Esophagus (tissue), 2 donors: ENCODE results near the gene OSBPL9. TPM values are rescaled to one million over a fixed set of nuclear protein-coding genes. Genes with fewer than 3 reads are reported as not detected.

Experiments used
- H3K27ac ChIP-seq, 2 donors: one replicate each; pipeline ENCODE4 v1.5.1; 2013; ENCODE audit warnings: low read depth in 2 of 2, mild to moderate bottlenecking in 2 of 2, inconsistent platforms in 1 of 2, low read length in 1 of 2, moderate library complexity in 1 of 2
- H3K27me3 ChIP-seq, 2 donors: one replicate each; pipeline ENCODE4 v1.6.1; 2013; ENCODE audit warnings: low read length in 2 of 2, control low read depth in 1 of 2, mild to moderate bottlenecking in 1 of 2; ENCODE audit not compliant: insufficient read depth in 2 of 2, control insufficient read depth in 1 of 2
- H3K36me3 ChIP-seq, 2 donors: one replicate each; pipeline ENCODE4 v1.6.1; 2013; ENCODE audit warnings: low read length in 1 of 2; ENCODE audit not compliant: control insufficient read depth in 2 of 2, insufficient read depth in 2 of 2
- H3K4me1 ChIP-seq, 2 donors: one replicate each; pipeline ENCODE4 v1.6.1; 2013; ENCODE audit warnings: low read length in 1 of 2; ENCODE audit not compliant: control insufficient read depth in 2 of 2, insufficient read depth in 2 of 2
- H3K4me3 ChIP-seq, 2 donors: one replicate each; pipeline ENCODE4 v1.5.1; 2013; ENCODE audit warnings: low read length in 2 of 2, mild to moderate bottlenecking in 2 of 2, low read depth in 1 of 2, moderate library complexity in 1 of 2
- H3K9me3 ChIP-seq, 2 donors: one replicate each; pipeline ENCODE4 v1.6.1; 2013; ENCODE audit warnings: mild to moderate bottlenecking in 2 of 2, low read depth in 1 of 2, low read length in 1 of 2, moderate library complexity in 1 of 2; ENCODE audit not compliant: control insufficient read depth in 2 of 2, insufficient read depth in 1 of 2
- WGBS, 2 donors: extraction: QIAGEN DNeasy Blood & Tissue Kit; methylation state at CpG; one replicate each; pipeline ENCODE4 v1.1.7; 2013; 5-methylcytosine and 5-hydroxymethylcytosine counted together
- polyA plus RNA-seq, 2 donors: library from polyadenylated mRNA; stranded (reverse); fragments of 200-250 nt; gene quantifications; one replicate each; pipeline ENCODE4 v1.2.3, GENCODE V29; 2013
- donor health status: healthy with polysubstance abuse.
- donor health status: Bipolar disorder and iron deficiency.

The OSBPL9 gene
- polyA plus RNA-seq, result 10 to 100 TPM; 17.5 to 26.0 TPM

GRCh38 chr1:51616903-51617708, at the start of gene OSBPL9:
TSS of gene OSBPL9 (plus strand) at chr1:51617092. CDS start at chr1:51617111, 19 bp downstream.
- peak within 1 kb of the TSS; percentile 87 to 97 for H3K4me3 ChIP-seq
- no peaks in the 10 kb centered on the region for H3K27me3 ChIP-seq
- 0 to 1% methylated on average over 45 of the region's 45 CpGs for WGBS, 2 donors
- H3K9me3 ChIP-seq, result no peaks in the 10 kb centered on the region
- H3K36me3 ChIP-seq, result no peaks in the 10 kb centered on the region
- H3K27ac ChIP-seq, result peak within 1 kb of the TSS; percentile 79 to 95
- H3K4me1 ChIP-seq, result peaks cover 0 to 6% of the 10 kb centered on the region in 2 donors

GRCh38 chr1:51567653-51568052, 49.2 kb upstream of the OSBPL9 start:
- Histone ChIP-seq H3K4me3 (no peak overlapping the region), H3K4me1 (no peaks in the 10 kb centered on the region), H3K9me3 (no peaks in the 10 kb centered on the region), H3K27me3 (no peaks in the 10 kb centered on the region), H3K36me3 (no peaks in the 10 kb centered on the region), H3K27ac (no peak overlapping the region)

GRCh38 chr1:51568231-51568935, 48.5 kb upstream of the OSBPL9 start:
- no peaks in the 10 kb centered on the region for H3K27me3 ChIP-seq
- no peaks in the 10 kb centered on the region for H3K4me1 ChIP-seq
- H3K27ac ChIP-seq, result no peak overlapping the region
- H3K9me3 ChIP-seq, result no peaks in the 10 kb centered on the region
- H3K36me3 ChIP-seq, result no peaks in the 10 kb centered on the region
- H3K4me3 ChIP-seq, result no peak overlapping the region
- 93 to 94% methylated on average over 7 of the region's 7 CpGs for WGBS, 2 donors

DNA sequence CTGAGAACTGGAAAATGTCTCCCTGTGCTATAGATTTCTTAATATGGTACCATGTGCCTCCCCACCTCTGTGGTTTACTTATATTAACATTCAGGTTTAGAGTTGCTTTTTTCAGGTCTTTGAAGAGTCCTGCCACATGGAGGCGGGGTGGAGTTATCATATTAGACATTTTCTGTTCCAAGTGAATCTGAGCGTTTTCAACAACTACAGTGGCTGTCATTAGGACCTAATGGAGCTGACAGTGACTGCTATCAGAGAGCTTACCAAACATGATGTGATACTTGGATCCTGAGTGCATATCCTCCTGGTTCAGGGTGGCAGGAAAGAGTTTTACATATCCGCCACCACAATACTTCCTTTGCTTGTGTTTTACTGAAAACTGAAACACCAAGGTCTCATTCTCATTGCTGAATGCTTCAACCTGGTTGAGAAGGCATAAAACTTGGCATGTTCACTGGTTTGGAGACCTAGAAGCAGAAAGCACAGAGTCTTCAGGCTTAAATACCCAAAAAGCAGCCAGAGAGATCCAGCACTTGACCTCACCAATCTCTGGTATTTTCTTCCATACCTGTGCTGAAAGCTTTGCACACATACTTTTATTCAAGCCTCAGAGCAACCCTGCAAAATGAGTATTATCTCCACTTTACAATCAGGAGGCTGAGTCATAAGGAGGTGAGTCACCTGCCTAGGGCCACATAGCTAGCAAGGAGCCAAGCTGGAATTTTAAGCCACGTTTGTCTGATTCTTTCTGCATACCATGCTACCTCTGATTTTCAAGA, 47.4 kb upstream of the OSBPL9 start:
- Histone ChIP-seq H3K4me1 (no peaks in the 10 kb centered on the region), H3K36me3 (no peaks in the 10 kb centered on the region), H3K9me3 (no peaks in the 10 kb centered on the region), H3K27me3 (no peaks in the 10 kb centered on the region), H3K27ac (peak overlapping the region; percentile 36 to 65), H3K4me3 (no peak overlapping the region)
- 42 to 43% methylated on average over 4 of the region's 4 CpGs for WGBS, 2 donors

- Histone ChIP-seq H3K27me3 (no peaks in the 10 kb centered on the region), H3K36me3 (no peaks in the 10 kb centered on the region), H3K27ac (peak overlapping the region; percentile 17 to 23), H3K4me3 (no peak overlapping the region), H3K9me3 (no peaks in the 10 kb centered on the region), H3K4me1 (no peaks in the 10 kb centered on the region)
- WGBS, 2 donors, result 55 to 66% methylated on average over 4 of the region's 4 CpGs
These were observed 46.7 kb upstream of the OSBPL9 start for GRCh38 chr1:51570063-51570710.

DNA sequence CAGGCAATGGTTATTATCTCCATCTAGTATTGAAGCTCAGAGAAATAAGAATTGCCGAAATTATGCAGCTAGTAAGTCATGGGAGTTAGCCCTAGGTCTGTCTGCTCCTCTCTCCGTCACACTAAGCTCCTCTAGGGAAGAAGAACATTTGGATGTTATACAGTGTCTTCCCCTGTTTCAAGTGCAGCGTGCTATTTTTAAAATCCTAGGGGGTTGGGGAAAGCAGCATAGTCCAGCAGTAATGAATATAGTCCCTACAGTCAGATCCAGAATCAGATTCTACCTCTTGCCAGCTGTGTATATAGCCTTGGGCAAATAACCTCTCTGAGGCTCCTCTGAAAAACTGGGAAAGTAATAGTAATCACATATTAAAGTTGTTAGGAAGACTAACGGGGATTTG, 44.5 kb upstream of the OSBPL9 start:
- 88 to 93% methylated on average over 4 of the region's 4 CpGs for WGBS, 2 donors
- no peak overlapping the region for H3K27ac ChIP-seq
- H3K4me1 ChIP-seq, result no peaks in the 10 kb centered on the region
- no peaks in the 10 kb centered on the region for H3K9me3 ChIP-seq
- H3K36me3 ChIP-seq, result no peaks in the 10 kb centered on the region
- no peaks in the 10 kb centered on the region for H3K27me3 ChIP-seq
- no peak overlapping the region for H3K4me3 ChIP-seq

DNA sequence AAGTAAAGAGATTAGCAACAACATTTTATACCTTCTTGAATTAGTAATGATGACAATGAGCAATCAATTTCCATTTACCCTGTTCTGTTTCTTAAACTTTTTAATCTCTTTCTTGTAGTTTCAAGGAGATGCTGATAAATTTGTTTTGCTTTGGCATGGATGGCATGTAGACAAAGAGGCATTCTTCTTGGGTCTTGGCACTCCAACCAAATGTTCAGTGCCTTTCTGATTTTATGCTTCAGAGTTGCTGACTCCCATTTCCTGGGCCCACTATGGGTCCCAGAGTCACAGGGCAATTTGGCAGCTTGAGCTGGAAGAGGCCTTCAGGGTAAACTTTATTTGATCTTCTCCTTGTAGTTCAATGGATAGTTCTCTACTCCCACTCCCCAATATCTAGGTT, 42.1 kb upstream of the OSBPL9 start:
- Histone ChIP-seq H3K4me3 (no peak overlapping the region), H3K9me3 (no peaks in the 10 kb centered on the region), H3K36me3 (no peaks in the 10 kb centered on the region), H3K27ac (no peak overlapping the region), H3K27me3 (no peaks in the 10 kb centered on the region), H3K4me1 (no peaks in the 10 kb centered on the region)

DNA sequence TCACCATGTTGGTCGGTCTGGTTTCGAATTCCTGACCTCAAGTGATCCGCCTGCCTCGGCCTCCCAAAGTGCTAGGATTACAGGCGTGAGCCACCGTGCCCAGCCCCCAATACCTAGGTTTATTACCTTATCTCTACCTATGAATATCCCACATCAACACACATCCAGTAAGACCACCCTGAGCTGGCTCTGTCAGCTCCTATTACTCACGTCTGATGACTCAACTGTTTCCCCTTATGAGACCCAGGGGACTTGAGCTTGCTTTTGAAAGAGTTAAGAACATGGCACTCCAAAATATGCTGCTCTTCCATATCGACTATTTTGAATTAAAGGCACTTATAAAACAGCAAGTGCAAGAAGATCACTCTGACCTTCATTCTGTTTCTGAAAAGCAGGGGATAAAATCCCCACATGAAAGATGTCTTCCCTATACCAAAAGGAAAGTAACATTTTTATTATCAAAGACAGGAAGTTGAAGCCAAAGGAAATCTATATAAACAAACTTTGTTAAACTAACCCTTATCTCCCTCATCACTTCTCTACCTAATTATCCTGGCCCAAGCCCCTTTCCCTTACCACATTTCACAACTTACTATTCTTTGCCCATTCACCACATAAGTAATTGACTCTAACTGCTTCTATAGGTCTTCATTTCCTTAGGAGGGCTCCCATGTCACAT, 41.3 kb upstream of the OSBPL9 start:
- no peak overlapping the region for H3K27ac ChIP-seq
- H3K4me3 ChIP-seq, result no peak overlapping the region
- 86 to 89% methylated on average over 8 of the region's 8 CpGs for WGBS, 2 donors
- no peaks in the 10 kb centered on the region for H3K9me3 ChIP-seq
- H3K4me1 ChIP-seq, result no peaks in the 10 kb centered on the region
- no peaks in the 10 kb centered on the region for H3K36me3 ChIP-seq
- no peaks in the 10 kb centered on the region for H3K27me3 ChIP-seq

DNA sequence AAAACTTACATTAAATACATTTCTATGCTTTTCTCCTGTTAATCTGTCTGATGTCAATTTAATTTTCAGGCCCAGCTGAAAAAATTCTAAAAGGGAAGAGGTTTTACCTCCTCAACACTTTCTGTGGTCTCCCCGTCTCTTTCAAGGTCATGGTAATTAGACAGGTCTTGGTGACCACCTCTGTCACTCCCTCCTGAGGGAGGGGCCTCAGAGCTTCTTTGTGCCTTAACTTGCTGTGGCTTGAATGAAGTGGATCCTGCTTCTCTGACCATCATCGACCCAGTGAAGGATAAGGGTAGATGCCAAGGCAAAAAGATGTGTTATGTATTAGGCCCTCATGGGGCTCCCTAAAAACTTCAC, 40.8 kb upstream of the OSBPL9 start:
- H3K4me1 ChIP-seq, result no peaks in the 10 kb centered on the region
- no peaks in the 10 kb centered on the region for H3K9me3 ChIP-seq
- 77 to 81% methylated on average over 2 of the region's 2 CpGs for WGBS, 2 donors
- H3K4me3 ChIP-seq, result no peak overlapping the region
- no peaks in the 10 kb centered on the region for H3K27me3 ChIP-seq
- H3K27ac ChIP-seq, result no peak overlapping the region
- H3K36me3 ChIP-seq, result no peaks in the 10 kb centered on the region
